ENCODE results near the gene C2orf78. TPM values are rescaled to one million over a fixed set of nuclear protein-coding genes. Genes with fewer than 3 reads are reported as not detected.

The C2orf78 gene
- total RNA-seq, 1 experiment from 2014 or later = 0.39 TPM

DNA sequence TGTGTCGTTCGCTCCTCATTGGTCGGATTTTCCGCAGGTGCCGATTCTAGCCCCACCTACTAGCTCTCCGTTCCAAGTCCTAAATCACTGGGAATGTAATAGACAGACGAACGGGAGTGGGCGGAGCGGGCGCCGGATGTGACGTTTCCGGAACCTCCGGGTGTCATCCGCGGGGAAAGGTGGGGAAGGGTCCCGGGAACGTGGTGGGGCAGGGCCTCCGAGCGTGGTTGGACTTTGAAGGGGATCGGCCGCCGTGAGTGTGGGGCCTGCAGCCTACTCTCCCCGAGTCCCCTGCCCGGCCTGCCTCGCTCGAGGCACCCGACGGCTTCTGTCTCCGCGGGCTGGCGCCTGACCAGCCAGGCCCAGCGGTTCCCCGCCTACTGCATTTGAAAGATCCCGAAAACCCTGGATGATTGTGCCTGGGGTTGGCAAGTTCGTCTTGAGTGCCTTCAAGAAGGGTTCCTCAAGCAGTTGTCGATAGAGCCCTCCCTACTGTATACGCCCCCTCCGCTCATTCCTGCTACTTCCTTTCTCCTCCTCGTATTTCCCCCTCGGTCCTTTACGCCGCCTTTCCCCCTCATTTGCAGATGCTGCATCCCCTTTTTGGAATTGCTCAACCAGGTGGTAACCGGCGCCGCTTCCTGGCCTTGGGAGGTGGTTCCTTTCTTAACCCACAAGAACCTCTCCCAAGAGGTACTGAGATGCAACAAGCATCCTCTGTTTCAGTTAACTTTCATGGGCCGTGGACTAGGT is 45.0 kb downstream of the C2orf78 start, which contains the start of gene STAMBP (continued):
- TF ChIP-seq, protein P1, sequence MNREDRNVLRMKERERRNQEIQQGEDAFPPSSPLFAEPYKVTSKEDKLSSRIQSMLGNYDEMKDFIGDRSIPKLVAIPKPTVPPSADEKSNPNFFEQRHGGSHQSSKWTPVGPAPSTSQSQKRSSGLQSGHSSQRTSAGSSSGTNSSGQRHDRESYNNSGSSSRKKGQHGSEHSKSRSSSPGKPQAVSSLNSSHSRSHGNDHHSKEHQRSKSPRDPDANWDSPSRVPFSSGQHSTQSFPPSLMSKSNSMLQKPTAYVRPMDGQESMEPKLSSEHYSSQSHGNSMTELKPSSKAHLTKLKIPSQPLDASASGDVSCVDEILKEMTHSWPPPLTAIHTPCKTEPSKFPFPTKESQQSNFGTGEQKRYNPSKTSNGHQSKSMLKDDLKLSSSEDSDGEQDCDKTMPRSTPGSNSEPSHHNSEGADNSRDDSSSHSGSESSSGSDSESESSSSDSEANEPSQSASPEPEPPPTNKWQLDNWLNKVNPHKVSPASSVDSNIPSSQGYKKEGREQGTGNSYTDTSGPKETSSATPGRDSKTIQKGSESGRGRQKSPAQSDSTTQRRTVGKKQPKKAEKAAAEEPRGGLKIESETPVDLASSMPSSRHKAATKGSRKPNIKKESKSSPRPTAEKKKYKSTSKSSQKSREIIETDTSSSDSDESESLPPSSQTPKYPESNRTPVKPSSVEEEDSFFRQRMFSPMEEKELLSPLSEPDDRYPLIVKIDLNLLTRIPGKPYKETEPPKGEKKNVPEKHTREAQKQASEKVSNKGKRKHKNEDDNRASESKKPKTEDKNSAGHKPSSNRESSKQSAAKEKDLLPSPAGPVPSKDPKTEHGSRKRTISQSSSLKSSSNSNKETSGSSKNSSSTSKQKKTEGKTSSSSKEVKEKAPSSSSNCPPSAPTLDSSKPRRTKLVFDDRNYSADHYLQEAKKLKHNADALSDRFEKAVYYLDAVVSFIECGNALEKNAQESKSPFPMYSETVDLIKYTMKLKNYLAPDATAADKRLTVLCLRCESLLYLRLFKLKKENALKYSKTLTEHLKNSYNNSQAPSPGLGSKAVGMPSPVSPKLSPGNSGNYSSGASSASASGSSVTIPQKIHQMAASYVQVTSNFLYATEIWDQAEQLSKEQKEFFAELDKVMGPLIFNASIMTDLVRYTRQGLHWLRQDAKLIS (CRISPR knock-in tag; IDR thresholded peaks at IDR 0.05; ENCODE audit: borderline replicate concordance) = no peak
- no peak for TF ChIP-seq RELA (CRISPR knock-in tag; IDR thresholded peaks at IDR 0.05; ENCODE audit: borderline replicate concordance)
- TF ChIP-seq, protein P2, sequence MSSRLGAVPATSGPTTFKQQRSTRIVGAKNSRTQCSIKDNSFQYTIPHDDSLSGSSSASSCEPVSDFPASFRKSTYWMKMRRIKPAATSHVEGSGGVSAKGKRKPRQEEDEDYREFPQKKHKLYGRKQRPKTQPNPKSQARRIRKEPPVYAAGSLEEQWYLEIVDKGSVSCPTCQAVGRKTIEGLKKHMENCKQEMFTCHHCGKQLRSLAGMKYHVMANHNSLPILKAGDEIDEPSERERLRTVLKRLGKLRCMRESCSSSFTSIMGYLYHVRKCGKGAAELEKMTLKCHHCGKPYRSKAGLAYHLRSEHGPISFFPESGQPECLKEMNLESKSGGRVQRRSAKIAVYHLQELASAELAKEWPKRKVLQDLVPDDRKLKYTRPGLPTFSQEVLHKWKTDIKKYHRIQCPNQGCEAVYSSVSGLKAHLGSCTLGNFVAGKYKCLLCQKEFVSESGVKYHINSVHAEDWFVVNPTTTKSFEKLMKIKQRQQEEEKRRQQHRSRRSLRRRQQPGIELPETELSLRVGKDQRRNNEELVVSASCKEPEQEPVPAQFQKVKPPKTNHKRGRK (CRISPR knock-in tag; IDR thresholded peaks at IDR 0.05; ENCODE audit: borderline replicate concordance) = no peak
- no peak for TF ChIP-seq ZNF416 (CRISPR knock-in tag; IDR thresholded peaks at IDR 0.05)
- TF ChIP-seq NR2C2 (CRISPR knock-in tag; IDR thresholded peaks at IDR 0.05) = no peak
- TF ChIP-seq, protein P3, sequence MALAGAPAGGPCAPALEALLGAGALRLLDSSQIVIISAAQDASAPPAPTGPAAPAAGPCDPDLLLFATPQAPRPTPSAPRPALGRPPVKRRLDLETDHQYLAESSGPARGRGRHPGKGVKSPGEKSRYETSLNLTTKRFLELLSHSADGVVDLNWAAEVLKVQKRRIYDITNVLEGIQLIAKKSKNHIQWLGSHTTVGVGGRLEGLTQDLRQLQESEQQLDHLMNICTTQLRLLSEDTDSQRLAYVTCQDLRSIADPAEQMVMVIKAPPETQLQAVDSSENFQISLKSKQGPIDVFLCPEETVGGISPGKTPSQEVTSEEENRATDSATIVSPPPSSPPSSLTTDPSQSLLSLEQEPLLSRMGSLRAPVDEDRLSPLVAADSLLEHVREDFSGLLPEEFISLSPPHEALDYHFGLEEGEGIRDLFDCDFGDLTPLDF (CRISPR knock-in tag; IDR thresholded peaks at IDR 0.05) = no peak
- TF ChIP-seq NFE2L1 (CRISPR knock-in tag; IDR thresholded peaks at IDR 0.05) = 0 out of 2 replicates have a peak, but pooled peaks have one; percentile 14
- TF ChIP-seq CBFB (CRISPR knock-in tag; IDR thresholded peaks at IDR 0.05; ENCODE audit: low read depth) = no peak
- TF ChIP-seq, protein P4, sequence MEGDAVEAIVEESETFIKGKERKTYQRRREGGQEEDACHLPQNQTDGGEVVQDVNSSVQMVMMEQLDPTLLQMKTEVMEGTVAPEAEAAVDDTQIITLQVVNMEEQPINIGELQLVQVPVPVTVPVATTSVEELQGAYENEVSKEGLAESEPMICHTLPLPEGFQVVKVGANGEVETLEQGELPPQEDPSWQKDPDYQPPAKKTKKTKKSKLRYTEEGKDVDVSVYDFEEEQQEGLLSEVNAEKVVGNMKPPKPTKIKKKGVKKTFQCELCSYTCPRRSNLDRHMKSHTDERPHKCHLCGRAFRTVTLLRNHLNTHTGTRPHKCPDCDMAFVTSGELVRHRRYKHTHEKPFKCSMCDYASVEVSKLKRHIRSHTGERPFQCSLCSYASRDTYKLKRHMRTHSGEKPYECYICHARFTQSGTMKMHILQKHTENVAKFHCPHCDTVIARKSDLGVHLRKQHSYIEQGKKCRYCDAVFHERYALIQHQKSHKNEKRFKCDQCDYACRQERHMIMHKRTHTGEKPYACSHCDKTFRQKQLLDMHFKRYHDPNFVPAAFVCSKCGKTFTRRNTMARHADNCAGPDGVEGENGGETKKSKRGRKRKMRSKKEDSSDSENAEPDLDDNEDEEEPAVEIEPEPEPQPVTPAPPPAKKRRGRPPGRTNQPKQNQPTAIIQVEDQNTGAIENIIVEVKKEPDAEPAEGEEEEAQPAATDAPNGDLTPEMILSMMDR (IDR thresholded peaks at IDR 0.05) = no peak
- TF ChIP-seq PRRX2 (CRISPR knock-in tag; IDR thresholded peaks at IDR 0.05) = no peak
- TF ChIP-seq, protein P5, sequence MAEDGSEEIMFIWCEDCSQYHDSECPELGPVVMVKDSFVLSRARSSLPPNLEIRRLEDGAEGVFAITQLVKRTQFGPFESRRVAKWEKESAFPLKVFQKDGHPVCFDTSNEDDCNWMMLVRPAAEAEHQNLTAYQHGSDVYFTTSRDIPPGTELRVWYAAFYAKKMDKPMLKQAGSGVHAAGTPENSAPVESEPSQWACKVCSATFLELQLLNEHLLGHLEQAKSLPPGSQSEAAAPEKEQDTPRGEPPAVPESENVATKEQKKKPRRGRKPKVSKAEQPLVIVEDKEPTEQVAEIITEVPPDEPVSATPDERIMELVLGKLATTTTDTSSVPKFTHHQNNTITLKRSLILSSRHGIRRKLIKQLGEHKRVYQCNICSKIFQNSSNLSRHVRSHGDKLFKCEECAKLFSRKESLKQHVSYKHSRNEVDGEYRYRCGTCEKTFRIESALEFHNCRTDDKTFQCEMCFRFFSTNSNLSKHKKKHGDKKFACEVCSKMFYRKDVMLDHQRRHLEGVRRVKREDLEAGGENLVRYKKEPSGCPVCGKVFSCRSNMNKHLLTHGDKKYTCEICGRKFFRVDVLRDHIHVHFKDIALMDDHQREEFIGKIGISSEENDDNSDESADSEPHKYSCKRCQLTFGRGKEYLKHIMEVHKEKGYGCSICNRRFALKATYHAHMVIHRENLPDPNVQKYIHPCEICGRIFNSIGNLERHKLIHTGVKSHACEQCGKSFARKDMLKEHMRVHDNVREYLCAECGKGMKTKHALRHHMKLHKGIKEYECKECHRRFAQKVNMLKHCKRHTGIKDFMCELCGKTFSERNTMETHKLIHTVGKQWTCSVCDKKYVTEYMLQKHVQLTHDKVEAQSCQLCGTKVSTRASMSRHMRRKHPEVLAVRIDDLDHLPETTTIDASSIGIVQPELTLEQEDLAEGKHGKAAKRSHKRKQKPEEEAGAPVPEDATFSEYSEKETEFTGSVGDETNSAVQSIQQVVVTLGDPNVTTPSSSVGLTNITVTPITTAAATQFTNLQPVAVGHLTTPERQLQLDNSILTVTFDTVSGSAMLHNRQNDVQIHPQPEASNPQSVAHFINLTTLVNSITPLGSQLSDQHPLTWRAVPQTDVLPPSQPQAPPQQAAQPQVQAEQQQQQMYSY (CRISPR knock-in tag; IDR thresholded peaks at IDR 0.05) = no peak
- TF ChIP-seq, protein P6, sequence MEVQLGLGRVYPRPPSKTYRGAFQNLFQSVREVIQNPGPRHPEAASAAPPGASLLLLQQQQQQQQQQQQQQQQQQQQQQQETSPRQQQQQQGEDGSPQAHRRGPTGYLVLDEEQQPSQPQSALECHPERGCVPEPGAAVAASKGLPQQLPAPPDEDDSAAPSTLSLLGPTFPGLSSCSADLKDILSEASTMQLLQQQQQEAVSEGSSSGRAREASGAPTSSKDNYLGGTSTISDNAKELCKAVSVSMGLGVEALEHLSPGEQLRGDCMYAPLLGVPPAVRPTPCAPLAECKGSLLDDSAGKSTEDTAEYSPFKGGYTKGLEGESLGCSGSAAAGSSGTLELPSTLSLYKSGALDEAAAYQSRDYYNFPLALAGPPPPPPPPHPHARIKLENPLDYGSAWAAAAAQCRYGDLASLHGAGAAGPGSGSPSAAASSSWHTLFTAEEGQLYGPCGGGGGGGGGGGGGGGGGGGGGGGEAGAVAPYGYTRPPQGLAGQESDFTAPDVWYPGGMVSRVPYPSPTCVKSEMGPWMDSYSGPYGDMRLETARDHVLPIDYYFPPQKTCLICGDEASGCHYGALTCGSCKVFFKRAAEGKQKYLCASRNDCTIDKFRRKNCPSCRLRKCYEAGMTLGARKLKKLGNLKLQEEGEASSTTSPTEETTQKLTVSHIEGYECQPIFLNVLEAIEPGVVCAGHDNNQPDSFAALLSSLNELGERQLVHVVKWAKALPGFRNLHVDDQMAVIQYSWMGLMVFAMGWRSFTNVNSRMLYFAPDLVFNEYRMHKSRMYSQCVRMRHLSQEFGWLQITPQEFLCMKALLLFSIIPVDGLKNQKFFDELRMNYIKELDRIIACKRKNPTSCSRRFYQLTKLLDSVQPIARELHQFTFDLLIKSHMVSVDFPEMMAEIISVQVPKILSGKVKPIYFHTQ (CRISPR knock-in tag; IDR thresholded peaks at IDR 0.05) = no peak
- TF ChIP-seq ZNF317 (CRISPR knock-in tag; IDR thresholded peaks at IDR 0.05; ENCODE audit: borderline replicate concordance, low read depth) = no peak
- TF ChIP-seq, protein P7, sequence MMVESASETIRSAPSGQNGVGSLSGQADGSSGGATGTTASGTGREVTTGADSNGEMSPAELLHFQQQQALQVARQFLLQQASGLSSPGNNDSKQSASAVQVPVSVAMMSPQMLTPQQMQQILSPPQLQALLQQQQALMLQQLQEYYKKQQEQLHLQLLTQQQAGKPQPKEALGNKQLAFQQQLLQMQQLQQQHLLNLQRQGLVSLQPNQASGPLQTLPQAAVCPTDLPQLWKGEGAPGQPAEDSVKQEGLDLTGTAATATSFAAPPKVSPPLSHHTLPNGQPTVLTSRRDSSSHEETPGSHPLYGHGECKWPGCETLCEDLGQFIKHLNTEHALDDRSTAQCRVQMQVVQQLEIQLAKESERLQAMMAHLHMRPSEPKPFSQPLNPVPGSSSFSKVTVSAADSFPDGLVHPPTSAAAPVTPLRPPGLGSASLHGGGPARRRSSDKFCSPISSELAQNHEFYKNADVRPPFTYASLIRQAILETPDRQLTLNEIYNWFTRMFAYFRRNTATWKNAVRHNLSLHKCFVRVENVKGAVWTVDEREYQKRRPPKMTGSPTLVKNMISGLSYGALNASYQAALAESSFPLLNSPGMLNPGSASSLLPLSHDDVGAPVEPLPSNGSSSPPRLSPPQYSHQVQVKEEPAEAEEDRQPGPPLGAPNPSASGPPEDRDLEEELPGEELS (CRISPR knock-in tag; IDR thresholded peaks at IDR 0.05) = peak; percentile 66; the same call in 1 of the 2 replicates
- TF ChIP-seq ZBTB21 (CRISPR knock-in tag; IDR thresholded peaks at IDR 0.05; ENCODE audit: borderline replicate concordance) = no peak
- no peak for TF ChIP-seq NR1H2 (CRISPR knock-in tag; IDR thresholded peaks at IDR 0.05)
- TF ChIP-seq FOXP1 (CRISPR knock-in tag; IDR thresholded peaks at IDR 0.05; ENCODE audit: borderline replicate concordance) = peak; percentile 51; the same call in 1 of the 2 replicates
